HCT116 (cell line): Measurements from ENCODE around the gene TMEM258.

ENCODE experiments used
- CTCF ChIP-seq, 3 experiments: fragments of 200-600 bp in 1 of 3; sonication (generic) in 1 of 3; IDR thresholded peaks in 2 of 3; conservative IDR thresholded peaks in 1 of 3; 2 replicates each; pipeline ENCODE4 v1.5.1; 2012 to 2017; ENCODE audit warnings: low read depth in 2 of 3, low read length in 2 of 3, antibody characterized with exemption in 1 of 3, borderline replicate concordance in 1 of 3, control low read depth in 1 of 3, mild to moderate bottlenecking in 1 of 3, mixed read lengths in 1 of 3, mixed run types in 1 of 3, moderate library complexity in 1 of 3; ENCODE audit not compliant: insufficient read depth in 1 of 3
- EZH2 ChIP-seq: fragments of 200-600 bp; sonication (generic); IDR thresholded peaks from 2 replicates; pipeline ENCODE4 v1.6.1; 2017; ENCODE audit warnings: antibody characterized with exemption, mixed run types
- EZH2phosphoT487 ChIP-seq: fragments of 200-600 bp; IDR thresholded peaks from 2 replicates; pipeline ENCODE4 v1.6.1; 2018; ENCODE audit warnings: antibody characterized with exemption, borderline replicate concordance
- MAX ChIP-seq: IDR thresholded peaks from 2 replicates; pipeline ENCODE4 v1.6.1; 2012
- POLR2A ChIP-seq: IDR thresholded peaks from 2 replicates; pipeline ENCODE4 v1.7.0; 2011; ENCODE audit warnings: borderline replicate concordance; ENCODE audit not compliant: insufficient read depth, insufficient read length; ENCODE audit errors: extremely low read depth
- POLR2AphosphoS5 ChIP-seq: IDR thresholded peaks from 2 replicates; pipeline ENCODE4 v1.6.1; 2011; ENCODE audit warnings: mild to moderate bottlenecking, low read depth, low read length, moderate library complexity
- RAD21 ChIP-seq: IDR thresholded peaks from 2 replicates; pipeline ENCODE4 v1.6.1; 2012; ENCODE audit warnings: low read depth, mild to moderate bottlenecking
- YY1 ChIP-seq: IDR thresholded peaks from 2 replicates; pipeline ENCODE4 v1.6.1; 2011; ENCODE audit warnings: low read length, low read depth, moderate library complexity, mild to moderate bottlenecking; ENCODE audit not compliant: insufficient replicate concordance; ENCODE audit errors: extremely low read depth
- ZBTB33 ChIP-seq: IDR thresholded peaks from 2 replicates; pipeline ENCODE4 v1.6.1; 2011; ENCODE audit warnings: mild to moderate bottlenecking, low read length, moderate library complexity; ENCODE audit not compliant: insufficient replicate concordance; ENCODE audit errors: extremely low read depth

DNA sequence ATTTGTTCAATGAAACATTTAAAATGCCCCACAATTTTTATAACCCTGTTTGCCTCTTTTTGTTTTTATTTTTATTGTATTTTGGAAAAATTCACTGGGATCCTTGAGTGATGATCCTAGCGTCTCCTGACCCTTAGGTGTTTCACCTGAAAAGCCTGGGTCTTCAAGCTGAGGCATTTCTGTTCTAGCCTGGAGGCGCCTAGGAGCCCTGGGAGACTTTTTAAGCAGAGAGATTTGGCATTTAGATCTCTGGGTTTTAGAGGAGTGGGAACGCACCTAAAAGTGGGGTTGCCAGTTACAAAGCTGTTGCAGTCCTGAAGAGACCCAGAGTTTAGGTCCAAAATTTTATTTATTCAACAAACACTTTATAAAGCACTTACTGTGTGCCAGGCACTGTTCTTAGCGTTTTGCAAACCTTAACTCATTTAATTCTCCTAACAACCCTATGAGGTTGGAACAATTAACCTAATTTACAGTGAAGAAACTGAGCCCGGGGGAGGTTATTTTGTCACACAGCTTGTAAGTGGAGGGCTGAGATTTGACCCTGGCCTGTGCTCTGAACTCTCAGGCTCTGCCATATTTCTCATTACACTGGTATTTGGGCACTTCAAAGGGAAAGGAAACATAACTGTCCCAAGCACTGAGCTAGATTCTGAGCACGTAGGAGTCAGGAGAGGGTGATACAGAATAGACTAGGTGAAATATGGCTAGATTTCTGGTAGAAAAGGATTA is 25.2 kb upstream of the TMEM258 start:
- TF ChIP-seq CTCF (IDR thresholded peaks at IDR 0.05 in 2 of 3, conservative IDR thresholded peaks at IDR 0.05 in 1 of 3; ENCODE audit: borderline replicate concordance in 1 of 3, insufficient read depth in 1 of 3, low read depth in 2 of 3, low read length in 2 of 3), result no peak
- no peak for TF ChIP-seq POLR2AphosphoS5
- no peak for TF ChIP-seq ZBTB33
- TF ChIP-seq EZH2, result no peak
- TF ChIP-seq RAD21, result no peak
- TF ChIP-seq MAX, result no peak
- TF ChIP-seq YY1, result no peak
- no peak for TF ChIP-seq EZH2phosphoT487
- TF ChIP-seq POLR2A, result no peak
